GM18909 (cell line): ENCODE measurements around the gene CCSER2.
"Not testable (repeated sequence)": the region's sequence is repeated elsewhere in the genome, so short reads cannot be mapped to it uniquely, and the experiment has no call there.

ENCODE experiments used
- ATAC-seq: cut with Tn5 transposase; IDR thresholded peaks from one replicate; pipeline ENCODE4 v1.9.1; 2021; ENCODE audit warnings: mild to moderate bottlenecking; ENCODE audit not compliant: unreplicated experiment, poor library complexity

CCSER2 gene

GRCh38 chr10:84312816-84313215, 15.6 kb upstream of the CCSER2 start:
- no peak for ATAC-seq

- no peak for ATAC-seq
These were observed 14.1 kb upstream of the CCSER2 start for GRCh38 chr10:84314275-84314674.

- peak; percentile 74 for ATAC-seq
These were observed 11.2 kb upstream of the CCSER2 start for GRCh38 chr10:84317174-84317573.

- ATAC-seq, result no peak
These were observed 6.5 kb upstream of the CCSER2 start for GRCh38 chr10:84321902-84322301.

- ATAC-seq, result not testable (repeated sequence)
These were observed 4.8 kb upstream of the CCSER2 start for GRCh38 chr10:84323566-84323965.

- ATAC-seq, result not testable (repeated sequence)
These were observed 1.4 kb upstream of the CCSER2 start for GRCh38 chr10:84326995-84327394.

GRCh38 chr10:84329196-84329611, 815 bp downstream of the CCSER2 start:
- peak; percentile 10 for ATAC-seq

GRCh38 chr10:84329986-84330651, 1.7 kb downstream of the CCSER2 start:
- peak; percentile 81 for ATAC-seq

GRCh38 chr10:84331091-84331490, 2.7 kb downstream of the CCSER2 start:
- ATAC-seq, result no peak

GRCh38 chr10:84333864-84334451, 5.6 kb downstream of the CCSER2 start:
- peak; percentile 34 for ATAC-seq

- ATAC-seq, result no peak
These were observed 6.4 kb downstream of the CCSER2 start for GRCh38 chr10:84334811-84335210.

GRCh38 chr10:84335516-84335915, 7.1 kb downstream of the CCSER2 start:
- ATAC-seq, result no peak

- ATAC-seq, result no peak
These were observed 8.2 kb downstream of the CCSER2 start for GRCh38 chr10:84336406-84337090.

- ATAC-seq, result no peak
These were observed 8.8 kb downstream of the CCSER2 start for GRCh38 chr10:84337199-84337598.

GRCh38 chr10:84339025-84339424, 10.6 kb downstream of the CCSER2 start:
- ATAC-seq, result no peak

- ATAC-seq, result no peak
These were observed 11.8 kb downstream of the CCSER2 start for GRCh38 chr10:84340187-84340586.

- ATAC-seq, result no peak
These were observed 12.5 kb downstream of the CCSER2 start for GRCh38 chr10:84340632-84341537.

- ATAC-seq, result no peak
These were observed 13.1 kb downstream of the CCSER2 start for GRCh38 chr10:84341538-84341856.

GRCh38 chr10:84341983-84342382, 13.6 kb downstream of the CCSER2 start:
- no peak for ATAC-seq

- no peak for ATAC-seq
These were observed 14.2 kb downstream of the CCSER2 start for GRCh38 chr10:84342584-84342983.

- no peak for ATAC-seq
These were observed 15.4 kb downstream of the CCSER2 start for GRCh38 chr10:84343831-84344230.
